ENCODE measurements around the gene KCNH1. TPM values are rescaled to one million over a fixed set of nuclear protein-coding genes. Genes with fewer than 3 reads are reported as not detected.

The KCNH1 gene
- total RNA-seq, 3 donors from 2014 or later = 0.81 to 1.7 (median 1.2) TPM

DNA sequence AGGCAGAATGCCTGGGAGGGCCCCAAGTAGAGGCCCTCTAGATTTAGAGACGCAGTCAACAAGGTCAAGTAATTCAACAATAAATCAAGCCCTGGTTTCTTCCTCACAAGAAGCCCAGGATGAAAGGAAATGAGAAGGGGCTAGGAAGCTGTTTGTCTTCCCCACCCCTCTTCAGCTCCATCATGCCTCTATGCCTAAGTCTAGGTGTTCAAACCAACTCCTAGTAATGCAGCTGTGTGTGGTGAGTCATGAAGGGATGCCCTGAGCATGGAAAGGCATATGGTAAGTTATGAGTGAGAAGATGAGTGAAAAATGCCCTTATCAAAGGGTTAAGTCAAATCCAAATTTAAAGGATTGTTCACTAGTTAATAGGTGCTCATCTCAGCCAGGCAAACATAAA is 339.5 kb downstream of the KCNH1 start:
- intact Hi-C loops (cut with DNase I, micrococcal nuclease) = no loop called here
- Histone ChIP-seq H3K9me3 (no peaks in the 10 kb centered on the region), H3K4me3 (no peak overlapping the region), H3K36me3 (ENCODE audit: low read depth) (no peaks in the 10 kb centered on the region), H3K4me1 (ENCODE audit: low read depth) (no peaks in the 10 kb centered on the region)
- no peak for ATAC-seq
- TF ChIP-seq, protein P1, sequence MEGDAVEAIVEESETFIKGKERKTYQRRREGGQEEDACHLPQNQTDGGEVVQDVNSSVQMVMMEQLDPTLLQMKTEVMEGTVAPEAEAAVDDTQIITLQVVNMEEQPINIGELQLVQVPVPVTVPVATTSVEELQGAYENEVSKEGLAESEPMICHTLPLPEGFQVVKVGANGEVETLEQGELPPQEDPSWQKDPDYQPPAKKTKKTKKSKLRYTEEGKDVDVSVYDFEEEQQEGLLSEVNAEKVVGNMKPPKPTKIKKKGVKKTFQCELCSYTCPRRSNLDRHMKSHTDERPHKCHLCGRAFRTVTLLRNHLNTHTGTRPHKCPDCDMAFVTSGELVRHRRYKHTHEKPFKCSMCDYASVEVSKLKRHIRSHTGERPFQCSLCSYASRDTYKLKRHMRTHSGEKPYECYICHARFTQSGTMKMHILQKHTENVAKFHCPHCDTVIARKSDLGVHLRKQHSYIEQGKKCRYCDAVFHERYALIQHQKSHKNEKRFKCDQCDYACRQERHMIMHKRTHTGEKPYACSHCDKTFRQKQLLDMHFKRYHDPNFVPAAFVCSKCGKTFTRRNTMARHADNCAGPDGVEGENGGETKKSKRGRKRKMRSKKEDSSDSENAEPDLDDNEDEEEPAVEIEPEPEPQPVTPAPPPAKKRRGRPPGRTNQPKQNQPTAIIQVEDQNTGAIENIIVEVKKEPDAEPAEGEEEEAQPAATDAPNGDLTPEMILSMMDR (IDR thresholded peaks at IDR 0.05) = no peak
- no peak for DNase-seq

DNA sequence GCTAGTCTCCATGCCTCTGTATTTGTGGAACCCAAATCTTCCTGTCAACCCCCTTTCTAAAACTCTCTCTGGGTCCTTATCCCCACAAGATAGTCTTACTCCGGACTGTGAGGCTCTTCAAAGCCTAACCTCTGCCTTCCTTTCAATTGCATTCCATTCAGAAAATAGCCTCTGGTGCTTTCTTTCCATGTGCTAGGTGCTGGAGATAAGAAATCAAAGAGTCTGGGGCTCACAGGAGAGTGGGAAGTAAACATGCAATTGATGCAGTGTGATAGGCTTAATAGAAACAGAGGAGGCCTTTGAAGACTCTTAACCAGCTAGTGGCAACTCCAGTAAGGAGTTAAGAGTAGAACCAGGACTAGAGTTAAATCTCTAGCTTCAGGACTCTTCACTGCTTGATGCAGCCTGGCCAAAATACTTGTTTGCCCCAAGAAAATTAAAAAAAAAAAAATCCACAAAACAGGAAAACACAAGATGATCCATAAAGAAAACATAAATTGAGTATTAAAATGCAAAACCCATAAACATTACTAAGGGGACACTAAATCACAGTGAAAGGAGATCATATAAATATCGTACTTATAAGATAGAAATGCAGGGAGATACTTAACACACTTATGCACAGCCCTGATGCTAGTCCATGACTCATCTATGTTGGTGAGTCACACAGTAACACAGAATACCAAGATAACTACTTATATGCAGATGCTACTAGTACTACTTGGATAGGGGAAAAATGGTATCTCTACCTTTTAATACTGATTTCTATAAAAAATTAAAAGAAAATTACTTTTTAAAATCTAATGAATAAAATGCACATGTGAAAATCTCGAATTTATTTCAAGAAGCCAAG is 341.5 kb downstream of the KCNH1 start:
- Histone ChIP-seq H3K4me1 (ENCODE audit: low read depth) (no peaks in the 10 kb centered on the region), H3K36me3 (ENCODE audit: low read depth) (no peaks in the 10 kb centered on the region), H3K4me3 (no peak overlapping the region), H3K9me3 (no peaks in the 10 kb centered on the region)
- DNase-seq (no peak), ATAC-seq (no peak)
- TF ChIP-seq, protein P1 (IDR thresholded peaks at IDR 0.05) = no peak
- intact Hi-C loops (cut with DNase I, micrococcal nuclease) = no loop called here

DNA sequence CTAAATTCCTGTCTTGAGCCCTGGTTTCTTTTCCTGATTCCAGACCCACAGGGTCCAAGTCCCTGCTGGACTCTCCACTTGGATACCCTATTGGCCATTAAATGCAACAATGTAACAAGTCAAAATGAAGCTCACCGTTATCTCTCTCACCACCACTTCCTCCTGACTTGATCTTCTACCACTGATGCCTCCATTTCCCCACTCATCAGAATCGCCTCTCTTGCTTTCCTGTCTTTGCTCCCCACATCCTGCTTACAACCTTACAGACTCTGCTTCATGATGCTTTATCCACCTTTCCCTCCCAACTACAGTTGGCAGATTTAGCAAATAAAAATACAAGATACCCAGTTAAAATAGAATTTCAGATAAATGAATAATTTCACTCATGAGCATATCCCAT is 343.8 kb downstream of the KCNH1 start:
- Histone ChIP-seq H3K4me1 (ENCODE audit: low read depth) (no peaks in the 10 kb centered on the region), H3K36me3 (ENCODE audit: low read depth) (no peaks in the 10 kb centered on the region), H3K9me3 (no peaks in the 10 kb centered on the region), H3K4me3 (no peak overlapping the region)
- DNase-seq = no peak
- ATAC-seq = no peak
- intact Hi-C loops (cut with DNase I, micrococcal nuclease) = no loop called here
- TF ChIP-seq, protein P1 (IDR thresholded peaks at IDR 0.05) = no peak

DNA sequence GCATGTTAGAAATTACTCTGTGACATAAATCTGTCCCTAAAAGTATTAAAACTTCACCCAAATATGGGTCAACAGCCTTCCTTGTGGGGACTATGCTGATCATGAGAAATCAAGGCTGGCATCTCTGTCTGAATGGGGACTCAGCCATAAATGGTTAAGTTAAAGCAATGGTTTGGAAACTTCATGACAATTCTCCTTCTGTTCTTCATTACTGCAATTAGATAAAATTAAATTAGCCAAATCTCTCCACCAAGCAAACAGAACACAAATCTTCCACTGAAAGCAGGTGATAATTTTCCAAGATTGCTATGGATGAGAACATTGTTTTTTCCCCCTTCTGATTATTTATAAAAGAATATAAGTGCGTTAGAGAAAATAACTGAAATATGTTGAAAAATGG is 346.1 kb downstream of the KCNH1 start:
- Histone ChIP-seq H3K36me3 (ENCODE audit: low read depth) (no peaks in the 10 kb centered on the region), H3K4me3 (no peak overlapping the region), H3K4me1 (ENCODE audit: low read depth) (no peaks in the 10 kb centered on the region), H3K9me3 (no peaks in the 10 kb centered on the region)
- intact Hi-C loops (cut with DNase I, micrococcal nuclease) = no loop called here
- DNase-seq (no peak), ATAC-seq (no peak)
- TF ChIP-seq, protein P1 (IDR thresholded peaks at IDR 0.05) = no peak

DNA sequence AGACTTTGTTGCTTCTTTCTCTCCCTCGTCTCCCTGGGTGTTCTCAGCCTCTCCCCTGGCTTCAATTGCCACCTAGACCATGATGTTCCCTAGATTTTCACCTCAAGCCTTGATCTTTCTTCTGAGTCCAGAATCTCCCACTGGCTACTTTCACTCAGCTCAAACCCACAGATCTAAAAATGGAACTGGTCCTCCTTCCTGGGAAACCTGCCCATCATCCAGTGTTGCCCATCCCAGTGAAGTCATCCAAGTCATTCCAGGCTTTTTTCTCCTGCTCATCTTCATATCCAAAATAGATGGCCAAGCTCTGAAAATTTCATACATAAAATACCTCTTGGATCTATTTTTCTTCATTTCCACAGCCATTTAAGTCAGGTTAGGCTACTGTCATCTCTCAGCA is 347.4 kb downstream of the KCNH1 start:
- ATAC-seq = no peak
- no peaks in the 10 kb centered on the region for H3K36me3 ChIP-seq (ENCODE audit: low read depth)
- no peak for DNase-seq
- no peaks in the 10 kb centered on the region for H3K9me3 ChIP-seq
- no peaks in the 10 kb centered on the region for H3K4me1 ChIP-seq (ENCODE audit: low read depth)
- TF ChIP-seq, protein P1 (IDR thresholded peaks at IDR 0.05) = no peak
- H3K4me3 ChIP-seq = no peak overlapping the region
- intact Hi-C loops (cut with DNase I, micrococcal nuclease) = no loop called here

All from mucosa of descending colon (tissue), 3 donors.